Stimulated activated CD4-positive, alpha-beta T cell treated with anti-CD3 and anti-CD28 coated beads, TNF-alpha, amount 100 ng/mL, for 48 hours (primary cell): ENCODE results near the gene CIDEA.

Source experiments
- DNase-seq, 3 donors: peaks; one replicate each; pipeline ENCODE4 v3.0.0-alpha.2; 2020; ENCODE audit warnings: low read depth in 3 of 3

The CIDEA gene

DNA sequence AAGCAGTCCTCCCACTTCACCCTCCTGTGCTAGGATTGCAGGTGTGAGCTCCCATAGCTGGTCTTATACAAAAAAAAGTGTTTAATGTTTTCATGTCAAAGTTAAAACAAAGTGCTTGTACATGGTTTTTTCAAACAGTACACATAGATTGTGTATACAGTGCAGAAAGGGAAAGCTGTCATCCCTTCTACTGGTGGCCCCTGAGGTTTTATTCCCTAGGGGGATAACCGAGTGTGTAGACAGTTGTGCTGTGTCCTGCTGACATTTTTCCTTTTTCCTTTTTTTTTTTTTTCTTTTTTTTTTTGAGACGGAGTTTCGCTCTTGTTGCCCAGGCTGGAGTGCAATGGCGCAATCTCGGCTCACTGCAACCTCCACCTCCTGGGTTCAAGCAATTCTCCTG lies 64.7 kb downstream of the CIDEA start:
- no peak for DNase-seq

- DNase-seq = no peak
Measured at GRCh38 chr18:12321333-12321732, 67.2 kb downstream of the CIDEA start.

GRCh38 chr18:12324991-12325725 lies 71.0 kb downstream of the CIDEA start:
- no peak for DNase-seq

DNA sequence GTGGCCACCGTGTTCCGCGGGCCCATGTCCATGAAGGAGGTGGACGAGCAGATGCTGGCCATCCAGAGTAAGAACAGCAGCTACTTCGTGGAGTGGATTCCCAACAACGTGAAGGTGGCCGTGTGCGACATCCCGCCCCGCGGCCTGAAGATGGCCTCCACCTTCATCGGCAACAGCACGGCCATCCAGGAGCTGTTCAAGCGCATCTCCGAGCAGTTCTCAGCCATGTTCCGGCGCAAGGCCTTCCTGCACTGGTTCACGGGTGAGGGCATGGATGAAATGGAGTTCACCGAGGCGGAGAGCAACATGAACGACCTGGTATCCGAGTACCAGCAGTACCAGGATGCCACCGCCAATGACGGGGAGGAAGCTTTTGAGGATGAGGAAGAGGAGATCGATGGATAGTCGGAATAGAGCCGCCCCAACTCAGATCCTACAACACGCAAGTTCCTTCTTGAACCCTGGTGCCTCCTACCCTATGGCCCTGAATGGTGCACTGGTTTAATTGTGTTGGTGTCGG lies 71.6 kb downstream of the CIDEA start:
- no peak for DNase-seq

- no peak for DNase-seq
Measured at GRCh38 chr18:12326711-12327460, 72.7 kb downstream of the CIDEA start.
